SK-N-SH (cell line): Measurements from ENCODE around the gene LAMP2.

ENCODE experiments used
- CTCF ChIP-seq: fragments of 200-600 bp; sonication (generic); IDR thresholded peaks from 2 replicates; pipeline ENCODE4 v1.6.1; 2017; ENCODE audit warnings: antibody characterized with exemption, mild to moderate bottlenecking, moderate library complexity
- EZH2phosphoT487 ChIP-seq: fragments of 200-600 bp; sonication (generic); IDR thresholded peaks from 2 replicates; pipeline ENCODE4 v1.6.1; 2017; ENCODE audit warnings: low read depth, mixed run types, mild to moderate bottlenecking, antibody characterized with exemption, moderate library complexity, borderline replicate concordance
- MAX ChIP-seq: IDR thresholded peaks from 2 replicates; pipeline ENCODE4 v1.4.0; 2012; ENCODE audit warnings: low read depth
- MEF2A ChIP-seq: IDR thresholded peaks from 2 replicates; pipeline ENCODE4 v1.4.0; 2012; ENCODE audit warnings: low read depth, borderline replicate concordance
- PBX3 ChIP-seq: IDR thresholded peaks from 2 replicates; pipeline ENCODE4; 2012
- RFX5 ChIP-seq: IDR thresholded peaks from 2 replicates; pipeline ENCODE4 v1.6.1; 2012; ENCODE audit warnings: mild to moderate bottlenecking, improper control_type of control experiment, low read length
- SIN3A ChIP-seq: IDR thresholded peaks from 2 replicates; pipeline ENCODE4 v1.6.1; 2012; ENCODE audit warnings: low read depth, mild to moderate bottlenecking, low read length, moderate library complexity, borderline replicate concordance
- TAF1 ChIP-seq: IDR thresholded peaks from 2 replicates; pipeline ENCODE4 v1.6.1; 2012; ENCODE audit warnings: low read depth, mild to moderate bottlenecking, low read length, moderate library complexity, borderline replicate concordance

- no peak for TF ChIP-seq PBX3
- TF ChIP-seq CTCF, result no peak
- TF ChIP-seq MAX, result no peak
- no peak for TF ChIP-seq SIN3A
- TF ChIP-seq TAF1, result no peak
- TF ChIP-seq MEF2A, result no peak
- no peak for TF ChIP-seq EZH2phosphoT487
- TF ChIP-seq RFX5, result no peak
These were observed 1.0 kb downstream of the LAMP2 start for GRCh38 chrX:120468071-120468470.
